ENCODE data around the gene H1-8. TPM values are rescaled to one million over a fixed set of nuclear protein-coding genes. Genes with fewer than 3 reads are reported as not detected.

Gene H1-8
- total RNA-seq, 1 experiment from 2014 or later = not detected

DNA sequence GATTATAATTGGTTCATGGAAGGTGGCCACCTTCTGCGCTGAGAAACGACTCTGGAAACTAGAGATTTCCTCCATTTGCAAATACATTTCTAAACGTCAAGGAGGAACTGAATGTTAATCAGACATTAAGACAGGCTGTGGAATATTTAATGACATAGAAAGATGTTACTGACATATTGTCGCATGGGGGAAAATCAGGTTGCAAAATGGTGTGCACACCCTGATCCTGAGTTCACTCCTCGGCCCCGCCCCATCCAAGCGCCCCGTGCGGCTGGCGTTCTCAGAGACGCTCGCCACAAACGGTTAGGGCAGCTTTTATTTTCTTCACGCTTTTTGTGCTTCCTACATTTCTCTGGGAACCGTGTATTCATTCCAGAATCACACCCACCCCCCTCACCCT is 10.7 kb downstream of the H1-8 start:
- Histone ChIP-seq H3K4me3 (ENCODE audit: insufficient read depth, low read depth, low read length) (no peak overlapping the region), H3K36me3 (replicated peaks; ENCODE audit: control insufficient read depth, insufficient read depth, low read length) (peaks cover 5% of the 10 kb centered on the region), H3K27me3 (ENCODE audit: control insufficient read depth, insufficient read depth, low read length) (no peaks in the 10 kb centered on the region)
- no peak for DNase-seq

DNA sequence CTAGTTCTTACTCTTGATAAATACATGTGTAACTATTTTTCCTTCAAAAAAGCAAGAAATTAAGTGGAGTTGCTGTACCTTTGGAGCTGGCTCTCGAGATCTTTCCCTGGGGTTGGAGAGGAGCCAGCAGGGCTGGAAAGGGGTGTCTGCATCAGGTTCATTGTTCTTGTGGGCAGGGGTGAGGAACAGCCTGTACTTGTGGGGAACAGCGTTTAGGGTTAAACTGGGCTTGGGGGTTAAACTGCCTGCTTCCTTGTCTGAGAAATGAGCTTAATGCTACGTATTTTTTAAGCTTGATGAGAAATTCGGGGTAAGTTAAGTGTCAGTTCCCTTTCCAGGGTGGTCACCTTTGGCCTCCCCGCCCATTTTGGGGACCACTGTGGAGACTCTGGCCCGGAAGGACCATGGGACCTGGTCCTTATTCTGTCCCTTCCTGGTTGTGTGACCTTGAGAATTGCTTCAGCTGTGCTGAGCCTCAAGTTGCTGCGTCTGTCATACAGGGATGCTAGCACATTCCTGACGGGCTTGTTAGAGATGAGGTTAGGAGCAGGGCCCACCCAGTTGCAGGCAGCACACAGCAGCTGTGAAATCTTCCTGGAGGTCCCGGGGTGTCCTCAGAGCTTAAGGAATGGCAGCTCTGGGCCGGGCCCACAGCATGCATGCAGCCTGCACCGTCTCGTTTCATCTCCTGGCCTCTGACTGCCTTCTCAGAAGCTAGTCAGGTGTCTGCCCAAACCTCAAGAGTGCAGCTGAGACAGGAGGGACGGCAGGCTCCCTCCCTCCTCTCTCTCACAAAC is 11.6 kb downstream of the H1-8 start:
- Histone ChIP-seq H3K27me3 (ENCODE audit: control insufficient read depth, insufficient read depth, low read length) (no peaks in the 10 kb centered on the region), H3K36me3 (replicated peaks; ENCODE audit: control insufficient read depth, insufficient read depth, low read length) (peaks cover 5% of the 10 kb centered on the region), H3K4me3 (ENCODE audit: insufficient read depth, low read depth, low read length) (no peak overlapping the region)
- DNase-seq = no peak

DNA sequence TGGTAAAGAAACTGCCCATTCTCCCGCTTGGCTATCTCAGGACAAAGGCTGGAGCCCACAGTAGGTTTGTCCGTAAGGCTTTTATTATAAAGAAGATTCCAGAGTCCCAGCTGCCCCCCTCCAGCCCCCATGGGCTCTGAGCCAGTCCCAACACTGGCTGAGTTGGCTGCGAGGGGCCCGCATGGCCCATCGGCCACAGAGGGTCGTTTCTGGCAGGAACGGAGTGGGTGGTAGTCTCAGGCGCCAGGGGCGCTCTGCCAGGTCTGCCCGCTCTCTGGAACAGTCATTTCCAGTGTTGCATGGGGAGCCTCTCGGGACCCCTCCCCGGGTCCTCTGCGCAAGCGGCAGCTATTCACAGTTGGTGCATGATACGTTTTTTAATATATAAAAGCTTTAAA is 12.2 kb downstream of the H1-8 start:
- no peak for DNase-seq
- Histone ChIP-seq H3K27me3 (ENCODE audit: control insufficient read depth, insufficient read depth, low read length) (no peaks in the 10 kb centered on the region), H3K4me3 (ENCODE audit: insufficient read depth, low read depth, low read length) (no peak overlapping the region), H3K36me3 (replicated peaks; ENCODE audit: control insufficient read depth, insufficient read depth, low read length) (peaks cover 5% of the 10 kb centered on the region)

DNA sequence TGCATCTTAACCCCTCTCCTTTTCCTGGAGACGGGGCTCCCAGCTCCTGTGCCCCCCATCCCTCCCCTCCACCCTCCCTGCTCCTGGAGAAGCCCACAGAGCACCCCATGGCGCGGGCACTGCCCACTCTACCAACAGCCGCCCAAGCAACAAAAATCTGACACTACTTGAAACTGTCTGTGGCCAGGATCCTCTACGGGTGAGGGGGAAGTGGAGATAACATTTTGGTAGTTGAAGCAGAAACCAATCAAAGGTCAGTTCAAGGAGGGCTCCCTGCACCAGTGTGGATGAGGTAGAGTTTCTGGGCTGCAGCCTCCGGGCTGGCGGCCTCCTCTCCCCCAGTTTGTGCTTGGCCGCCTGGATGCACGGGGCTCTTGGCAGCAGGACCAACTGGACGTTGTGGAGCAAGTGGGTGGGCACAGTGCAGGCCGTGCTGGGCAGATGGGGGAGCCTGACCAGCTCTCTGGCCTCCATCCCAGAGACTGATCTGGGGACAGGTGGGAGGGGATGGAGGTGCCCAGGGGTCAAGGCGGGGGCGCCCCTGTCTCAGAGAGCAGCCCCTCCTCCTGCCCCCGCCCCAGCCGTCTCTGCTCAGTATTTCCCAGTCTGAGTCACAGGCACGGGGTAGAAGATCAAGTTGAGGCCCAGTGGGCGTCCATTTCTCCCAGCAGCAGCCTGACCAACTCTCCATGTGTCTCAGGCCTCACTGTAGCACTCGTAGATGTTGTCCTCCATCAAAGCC is 12.8 kb downstream of the H1-8 start:
- DNase-seq = no peak
- Histone ChIP-seq H3K4me3 (ENCODE audit: insufficient read depth, low read depth, low read length) (no peak overlapping the region), H3K36me3 (replicated peaks; ENCODE audit: control insufficient read depth, insufficient read depth, low read length) (peaks cover 5% of the 10 kb centered on the region), H3K27me3 (ENCODE audit: control insufficient read depth, insufficient read depth, low read length) (no peaks in the 10 kb centered on the region)

GRCh38 chr3:129556358-129556695 is 13.4 kb downstream of the H1-8 start:
- Histone ChIP-seq H3K36me3 (replicated peaks; ENCODE audit: control insufficient read depth, insufficient read depth, low read length) (peaks cover 5% of the 10 kb centered on the region), H3K4me3 (ENCODE audit: insufficient read depth, low read depth, low read length) (no peak overlapping the region), H3K27me3 (ENCODE audit: control insufficient read depth, insufficient read depth, low read length) (no peaks in the 10 kb centered on the region)
- no peak for DNase-seq

- peaks cover 5% of the 10 kb centered on the region for H3K36me3 ChIP-seq (replicated peaks; ENCODE audit: control insufficient read depth, insufficient read depth, low read length)
- no peak overlapping the region for H3K4me3 ChIP-seq (ENCODE audit: insufficient read depth, low read depth, low read length)
- DNase-seq = no peak
- H3K27me3 ChIP-seq (ENCODE audit: control insufficient read depth, insufficient read depth, low read length) = no peaks in the 10 kb centered on the region
These were observed 14.0 kb downstream of the H1-8 start for GRCh38 chr3:129556890-129557547.

- DNase-seq = no peak
- H3K36me3 ChIP-seq (replicated peaks; ENCODE audit: control insufficient read depth, insufficient read depth, low read length) = peaks cover 5% of the 10 kb centered on the region
- H3K27me3 ChIP-seq (ENCODE audit: control insufficient read depth, insufficient read depth, low read length) = no peaks in the 10 kb centered on the region
- no peak overlapping the region for H3K4me3 ChIP-seq (ENCODE audit: insufficient read depth, low read depth, low read length)
These were observed 14.5 kb downstream of the H1-8 start for GRCh38 chr3:129557548-129557894.

GRCh38 chr3:129558081-129558771 is 15.3 kb downstream of the H1-8 start:
- H3K4me3 ChIP-seq (ENCODE audit: insufficient read depth, low read depth, low read length) = no peak overlapping the region
- H3K36me3 ChIP-seq (replicated peaks; ENCODE audit: control insufficient read depth, insufficient read depth, low read length) = peaks cover 5% of the 10 kb centered on the region
- H3K27me3 ChIP-seq (ENCODE audit: control insufficient read depth, insufficient read depth, low read length) = no peaks in the 10 kb centered on the region
- DNase-seq = no peak

- Histone ChIP-seq H3K4me3 (ENCODE audit: insufficient read depth, low read depth, low read length) (no peak overlapping the region), H3K36me3 (replicated peaks; ENCODE audit: control insufficient read depth, insufficient read depth, low read length) (peaks cover 5% of the 10 kb centered on the region), H3K27me3 (ENCODE audit: control insufficient read depth, insufficient read depth, low read length) (no peaks in the 10 kb centered on the region)
- no peak for DNase-seq
These were observed 16.0 kb downstream of the H1-8 start for GRCh38 chr3:129558772-129559564.

GRCh38 chr3:129559565-129560079 is 16.6 kb downstream of the H1-8 start:
- Histone ChIP-seq H3K4me3 (ENCODE audit: insufficient read depth, low read depth, low read length) (no peak overlapping the region), H3K27me3 (ENCODE audit: control insufficient read depth, insufficient read depth, low read length) (no peaks in the 10 kb centered on the region), H3K36me3 (replicated peaks; ENCODE audit: control insufficient read depth, insufficient read depth, low read length) (peaks cover 5% of the 10 kb centered on the region)
- no peak for DNase-seq

- H3K36me3 ChIP-seq (replicated peaks; ENCODE audit: control insufficient read depth, insufficient read depth, low read length) = peaks cover 5% of the 10 kb centered on the region
- no peak for DNase-seq
- no peak overlapping the region for H3K4me3 ChIP-seq (ENCODE audit: insufficient read depth, low read depth, low read length)
- H3K27me3 ChIP-seq (ENCODE audit: control insufficient read depth, insufficient read depth, low read length) = no peaks in the 10 kb centered on the region
These were observed 17.4 kb downstream of the H1-8 start for GRCh38 chr3:129560269-129560787.

DNA sequence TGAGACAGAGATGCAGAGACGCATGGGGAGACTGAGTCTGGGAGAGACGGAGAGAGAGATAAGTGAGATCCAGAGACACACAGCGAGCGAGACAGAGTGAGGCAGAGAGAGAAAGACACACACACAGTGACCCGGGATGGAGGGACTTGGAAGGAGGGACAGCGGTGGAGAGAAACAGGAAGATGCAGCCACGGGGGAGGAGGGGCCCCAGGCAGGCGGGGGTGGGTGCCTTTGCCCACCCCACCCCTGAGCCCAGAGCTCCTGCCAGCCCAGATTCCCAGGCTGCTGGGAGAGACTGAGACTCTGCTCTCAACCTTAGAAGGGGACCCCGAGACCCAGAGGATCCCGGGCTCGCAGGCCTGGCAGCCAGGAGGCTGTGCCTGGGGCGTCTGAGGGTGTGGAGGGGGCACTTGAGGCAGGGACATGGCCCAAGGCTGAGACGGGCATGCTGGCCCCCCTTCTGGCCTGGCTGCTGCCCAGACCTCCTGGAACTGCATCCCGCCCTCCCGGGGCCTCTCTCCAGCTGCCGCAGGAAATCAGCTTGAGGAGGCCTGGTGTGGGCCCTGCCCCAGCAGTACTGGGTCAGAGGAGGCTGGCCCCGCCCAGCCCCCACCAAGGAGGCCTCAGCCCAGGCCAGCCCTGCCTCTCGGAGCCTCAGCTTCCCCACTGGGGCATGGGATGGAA is 18.1 kb downstream of the H1-8 start:
- Histone ChIP-seq H3K27me3 (ENCODE audit: control insufficient read depth, insufficient read depth, low read length) (no peaks in the 10 kb centered on the region), H3K4me3 (ENCODE audit: insufficient read depth, low read depth, low read length) (no peak overlapping the region), H3K36me3 (replicated peaks; ENCODE audit: control insufficient read depth, insufficient read depth, low read length) (peaks cover 5% of the 10 kb centered on the region)
- no peak for DNase-seq

GRCh38 chr3:129561619-129562248 is 18.8 kb downstream of the H1-8 start:
- no peak for DNase-seq
- H3K27me3 ChIP-seq (ENCODE audit: control insufficient read depth, insufficient read depth, low read length) = no peaks in the 10 kb centered on the region
- peaks cover 5% of the 10 kb centered on the region for H3K36me3 ChIP-seq (replicated peaks; ENCODE audit: control insufficient read depth, insufficient read depth, low read length)
- H3K4me3 ChIP-seq (ENCODE audit: insufficient read depth, low read depth, low read length) = no peak overlapping the region
